ENCODE results near the gene IGSF1. TPM values are rescaled to one million over a fixed set of nuclear protein-coding genes. Genes with fewer than 3 reads are reported as not detected.
"Not testable (repeated sequence)": the region's sequence is repeated elsewhere in the genome, so short reads cannot be mapped to it uniquely, and the experiment has no call there.

IGSF1 gene
- total RNA-seq, 4 donors from 2014 or later, result 1.1 to 21.6 (median 9.3) TPM

- TF ChIP-seq, protein P1, sequence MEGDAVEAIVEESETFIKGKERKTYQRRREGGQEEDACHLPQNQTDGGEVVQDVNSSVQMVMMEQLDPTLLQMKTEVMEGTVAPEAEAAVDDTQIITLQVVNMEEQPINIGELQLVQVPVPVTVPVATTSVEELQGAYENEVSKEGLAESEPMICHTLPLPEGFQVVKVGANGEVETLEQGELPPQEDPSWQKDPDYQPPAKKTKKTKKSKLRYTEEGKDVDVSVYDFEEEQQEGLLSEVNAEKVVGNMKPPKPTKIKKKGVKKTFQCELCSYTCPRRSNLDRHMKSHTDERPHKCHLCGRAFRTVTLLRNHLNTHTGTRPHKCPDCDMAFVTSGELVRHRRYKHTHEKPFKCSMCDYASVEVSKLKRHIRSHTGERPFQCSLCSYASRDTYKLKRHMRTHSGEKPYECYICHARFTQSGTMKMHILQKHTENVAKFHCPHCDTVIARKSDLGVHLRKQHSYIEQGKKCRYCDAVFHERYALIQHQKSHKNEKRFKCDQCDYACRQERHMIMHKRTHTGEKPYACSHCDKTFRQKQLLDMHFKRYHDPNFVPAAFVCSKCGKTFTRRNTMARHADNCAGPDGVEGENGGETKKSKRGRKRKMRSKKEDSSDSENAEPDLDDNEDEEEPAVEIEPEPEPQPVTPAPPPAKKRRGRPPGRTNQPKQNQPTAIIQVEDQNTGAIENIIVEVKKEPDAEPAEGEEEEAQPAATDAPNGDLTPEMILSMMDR (IDR thresholded peaks at IDR 0.05), result no peak
- TF ChIP-seq POLR2A (IDR thresholded peaks at IDR 0.05), result no peak
- intact Hi-C loops (cut with DNase I), result no loop called here
- Histone ChIP-seq H3K36me3 (no peaks in the 10 kb centered on the region), H3K4me1 (no peaks in the 10 kb centered on the region), H3K27me3 (no peaks in the 10 kb centered on the region), H3K9me3 (no peaks in the 10 kb centered on the region), H3K4me3 (replicated peaks in 1 of 3) (no peak overlapping the region), H3K27ac (no peak overlapping the region)
- WGBS, 2 donors, result 80 to 91% methylated on average over 6 to 7 of the region's 7 CpGs
- no peak for DNase-seq
Measured at GRCh38 chrX:131264665-131265064, 24.4 kb downstream of the IGSF1 start.

- DNase-seq, result no peak
- Histone ChIP-seq H3K27me3 (no peaks in the 10 kb centered on the region), H3K27ac (no peak overlapping the region), H3K9me3 (no peaks in the 10 kb centered on the region), H3K4me1 (no peaks in the 10 kb centered on the region), H3K36me3 (no peaks in the 10 kb centered on the region), H3K4me3 (replicated peaks in 1 of 3) (no peak overlapping the region)
- 48 to 59% methylated on average over 2 of the region's 2 CpGs for WGBS, 2 donors
- TF ChIP-seq, protein P1 (IDR thresholded peaks at IDR 0.05), result no peak
- TF ChIP-seq POLR2A (IDR thresholded peaks at IDR 0.05), result no peak
- intact Hi-C loops (cut with DNase I), result no loop called here
Measured at GRCh38 chrX:131264053-131264452, 25.1 kb downstream of the IGSF1 start.

DNA sequence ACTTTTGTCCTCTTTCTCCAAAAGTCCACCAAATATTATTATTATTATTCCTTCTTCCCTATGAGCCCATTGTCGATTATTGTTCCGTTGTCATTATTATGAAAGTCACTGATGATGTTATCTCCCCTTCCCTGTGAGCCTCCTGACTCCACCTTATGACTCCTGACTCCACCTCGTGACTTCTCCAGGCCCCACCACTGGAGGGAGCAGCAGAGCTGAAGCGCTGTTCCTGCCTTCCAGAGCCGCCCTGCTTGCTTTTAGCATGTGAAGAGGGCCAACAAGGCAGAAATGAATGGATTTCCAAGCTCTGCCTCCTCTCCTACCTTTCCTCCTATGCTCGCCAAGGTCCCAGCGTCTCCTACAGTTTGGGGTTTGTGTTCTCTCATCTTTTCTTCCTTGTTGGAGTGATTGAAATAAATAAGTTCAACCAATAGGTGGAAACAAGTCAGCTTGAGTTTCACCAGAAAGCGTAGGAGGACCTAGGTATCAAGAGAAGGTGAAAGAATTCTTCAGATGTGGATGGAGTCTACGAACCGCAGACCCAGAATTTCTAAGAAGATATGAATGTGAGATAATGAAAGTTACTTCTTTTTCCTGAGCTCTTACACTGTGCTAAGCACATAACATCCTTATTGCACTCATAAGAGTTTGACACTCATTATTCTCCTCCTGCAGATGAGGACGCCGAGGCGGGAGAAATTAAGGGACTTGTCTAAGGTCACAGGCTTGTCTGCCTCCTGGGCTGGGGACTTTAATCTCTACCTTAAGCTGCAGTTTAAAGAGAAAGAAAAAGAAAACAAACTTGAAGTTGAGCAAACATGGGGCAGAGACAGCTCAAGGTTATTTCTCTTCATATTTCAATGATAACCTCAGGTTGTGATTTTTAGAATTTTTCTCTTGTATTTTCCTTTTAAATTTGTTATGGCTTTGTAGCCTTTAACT lies 26.1 kb downstream of the IGSF1 start:
- intact Hi-C loops (cut with DNase I), result no loop called here
- H3K4me3 ChIP-seq (replicated peaks in 1 of 3), result no peak overlapping the region
- 79 to 80% methylated on average over 13 of the region's 13 CpGs for WGBS, 2 donors
- H3K27me3 ChIP-seq, result no peaks in the 10 kb centered on the region
- H3K27ac ChIP-seq, result no peak overlapping the region
- no peaks in the 10 kb centered on the region for H3K9me3 ChIP-seq
- no peaks in the 10 kb centered on the region for H3K4me1 ChIP-seq
- TF ChIP-seq, protein P1 (IDR thresholded peaks at IDR 0.05), result no peak
- TF ChIP-seq POLR2A (IDR thresholded peaks at IDR 0.05), result no peak
- H3K36me3 ChIP-seq, result no peaks in the 10 kb centered on the region
- DNase-seq, result no peak

DNA sequence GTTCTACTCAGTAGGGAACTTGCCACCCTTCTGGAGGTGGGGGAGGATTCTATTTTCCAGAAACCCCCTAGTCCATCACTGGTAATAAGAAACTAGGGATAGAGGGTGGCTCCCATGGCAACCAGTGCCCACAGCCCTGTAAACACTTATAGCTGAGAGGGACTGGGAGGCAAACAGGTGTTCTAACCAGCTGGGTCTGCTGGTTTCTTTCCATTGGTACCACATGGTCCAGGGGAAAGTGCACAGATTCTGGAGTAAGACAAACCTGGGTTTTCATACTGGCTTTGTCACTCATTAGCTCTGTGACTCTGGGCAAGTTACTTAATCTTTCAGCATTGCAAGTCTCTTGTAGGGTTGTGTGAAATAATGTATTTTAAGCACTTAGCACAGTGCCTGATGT lies 26.9 kb downstream of the IGSF1 start:
- intact Hi-C loops (cut with DNase I), result no loop called here
- H3K4me3 ChIP-seq (replicated peaks in 1 of 3), result no peak overlapping the region
- H3K27me3 ChIP-seq, result no peaks in the 10 kb centered on the region
- no peaks in the 10 kb centered on the region for H3K36me3 ChIP-seq
- H3K27ac ChIP-seq, result no peak overlapping the region
- H3K9me3 ChIP-seq, result no peaks in the 10 kb centered on the region
- no peak for DNase-seq
- no peak for TF ChIP-seq POLR2A (IDR thresholded peaks at IDR 0.05)
- no peaks in the 10 kb centered on the region for H3K4me1 ChIP-seq

DNA sequence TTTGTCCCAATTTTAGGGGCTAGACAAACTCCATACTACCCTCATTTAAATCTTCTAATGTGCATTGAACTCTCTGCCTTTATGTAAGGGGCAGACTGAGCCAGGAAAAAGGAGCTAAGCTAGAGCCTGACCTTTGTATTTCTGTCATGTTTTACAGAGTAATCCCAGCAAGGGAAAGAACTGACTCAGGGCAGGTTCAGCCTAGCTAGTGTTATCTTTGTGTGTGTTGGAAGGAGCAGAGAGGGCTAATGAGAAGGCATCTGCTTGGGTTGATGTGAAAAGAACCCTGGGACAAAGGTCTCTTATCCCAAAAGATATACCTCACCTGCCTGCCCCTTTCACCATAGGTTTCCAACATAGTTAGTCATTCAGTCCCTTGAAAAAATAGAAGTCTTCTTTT lies 31.7 kb downstream of the IGSF1 start:
- TF ChIP-seq POLR2A (IDR thresholded peaks at IDR 0.05), result no peak
- TF ChIP-seq, protein P1 (IDR thresholded peaks at IDR 0.05), result no peak
- Histone ChIP-seq H3K4me3 (replicated peaks in 1 of 3) (no peak overlapping the region), H3K4me1 (no peaks in the 10 kb centered on the region), H3K27me3 (no peaks in the 10 kb centered on the region), H3K27ac (no peak overlapping the region), H3K9me3 (no peaks in the 10 kb centered on the region), H3K36me3 (no peaks in the 10 kb centered on the region)
- no peak for DNase-seq
- intact Hi-C loops (cut with DNase I), result no loop called here

GRCh38 chrX:131250984-131251738 lies 37.9 kb downstream of the IGSF1 start:
- H3K36me3 ChIP-seq; H3K4me3 ChIP-seq (replicated peaks in 1 of 3); H3K27me3 ChIP-seq; DNase-seq; H3K9me3 ChIP-seq; H3K27ac ChIP-seq; H3K4me1 ChIP-seq; intact Hi-C loops (cut with DNase I): not testable (repeated sequence)
- 85 to 100% methylated on average over 3 to 23 of the region's 36 CpGs for WGBS, 2 donors

Data from thyroid gland (tissue), 4 donors.